ENCODE data around the gene BACE2.
"Not testable (repeated sequence)": the region's sequence is repeated elsewhere in the genome, so short reads cannot be mapped to it uniquely, and the experiment has no call there.

Gene BACE2

DNA sequence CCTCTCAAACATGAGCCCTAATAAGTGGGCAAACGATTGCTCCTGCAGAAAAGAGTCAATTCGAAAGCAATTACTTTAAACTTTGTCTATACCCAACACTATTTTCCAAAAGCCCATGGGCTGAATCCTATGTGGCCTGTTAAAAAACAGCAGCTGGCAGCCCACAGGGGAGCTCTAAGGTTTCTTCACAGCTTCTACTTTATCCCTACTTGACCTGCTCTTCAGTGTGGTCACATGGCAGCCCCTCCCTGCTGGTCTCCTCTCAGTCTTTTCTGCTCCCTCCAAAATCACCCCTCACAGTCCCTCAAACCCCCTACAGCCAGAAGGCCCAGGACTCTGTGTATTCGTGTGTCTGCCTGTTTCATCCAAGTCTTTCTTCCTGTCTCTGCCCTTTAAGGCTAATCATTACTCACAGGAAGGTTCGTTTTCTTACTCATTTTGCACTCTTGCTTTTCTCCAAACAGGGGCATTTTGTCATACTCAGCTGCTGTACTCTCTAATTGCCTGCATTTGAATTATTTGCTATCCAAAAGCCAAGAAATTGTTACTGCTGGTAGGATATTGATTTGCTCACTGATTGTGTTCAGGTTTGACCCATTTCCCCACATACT, 86.2 kb downstream of the BACE2 start:
- H3K79me2 ChIP-seq (ENCODE audit: insufficient read depth, low read length): no peaks in the 10 kb centered on the region
- no peaks in the 10 kb centered on the region for H3K36me3 ChIP-seq (ENCODE audit: low read length)
- H3K27ac ChIP-seq (ENCODE audit: low read depth, low read length): no peak overlapping the region
- H3K27me3 ChIP-seq (ENCODE audit: low read length): no peaks in the 10 kb centered on the region
- H3K4me2 ChIP-seq (ENCODE audit: low read depth, low read length, poor library complexity, severe bottlenecking): no peak overlapping the region
- no peaks in the 10 kb centered on the region for H4K20me1 ChIP-seq (ENCODE audit: low read depth, low read length)
- no peak overlapping the region for H2AFZ ChIP-seq (ENCODE audit: low read depth, low read length, severe bottlenecking)
- H3K4me3 ChIP-seq (ENCODE audit: insufficient read depth, low read length, poor library complexity, severe bottlenecking): no peak overlapping the region
- H3F3A ChIP-seq (ENCODE audit: insufficient read depth): no peaks in the 10 kb centered on the region
- H3K9ac ChIP-seq (ENCODE audit: low read length): no peak overlapping the region
- no peaks in the 10 kb centered on the region for H3K9me2 ChIP-seq (replicated peaks; ENCODE audit: insufficient read depth, low read length)
- TF ChIP-seq EZH2phosphoT487 (conservative IDR thresholded peaks at IDR 0.05; ENCODE audit: low read length): no peak
- TF ChIP-seq, protein P1, sequence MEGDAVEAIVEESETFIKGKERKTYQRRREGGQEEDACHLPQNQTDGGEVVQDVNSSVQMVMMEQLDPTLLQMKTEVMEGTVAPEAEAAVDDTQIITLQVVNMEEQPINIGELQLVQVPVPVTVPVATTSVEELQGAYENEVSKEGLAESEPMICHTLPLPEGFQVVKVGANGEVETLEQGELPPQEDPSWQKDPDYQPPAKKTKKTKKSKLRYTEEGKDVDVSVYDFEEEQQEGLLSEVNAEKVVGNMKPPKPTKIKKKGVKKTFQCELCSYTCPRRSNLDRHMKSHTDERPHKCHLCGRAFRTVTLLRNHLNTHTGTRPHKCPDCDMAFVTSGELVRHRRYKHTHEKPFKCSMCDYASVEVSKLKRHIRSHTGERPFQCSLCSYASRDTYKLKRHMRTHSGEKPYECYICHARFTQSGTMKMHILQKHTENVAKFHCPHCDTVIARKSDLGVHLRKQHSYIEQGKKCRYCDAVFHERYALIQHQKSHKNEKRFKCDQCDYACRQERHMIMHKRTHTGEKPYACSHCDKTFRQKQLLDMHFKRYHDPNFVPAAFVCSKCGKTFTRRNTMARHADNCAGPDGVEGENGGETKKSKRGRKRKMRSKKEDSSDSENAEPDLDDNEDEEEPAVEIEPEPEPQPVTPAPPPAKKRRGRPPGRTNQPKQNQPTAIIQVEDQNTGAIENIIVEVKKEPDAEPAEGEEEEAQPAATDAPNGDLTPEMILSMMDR (IDR thresholded peaks at IDR 0.05; ENCODE audit: insufficient read depth, low read length, poor library complexity, severe bottlenecking): no peak
- no peaks in the 10 kb centered on the region for H3K9me3 ChIP-seq (ENCODE audit: insufficient read depth, low read length)

DNA sequence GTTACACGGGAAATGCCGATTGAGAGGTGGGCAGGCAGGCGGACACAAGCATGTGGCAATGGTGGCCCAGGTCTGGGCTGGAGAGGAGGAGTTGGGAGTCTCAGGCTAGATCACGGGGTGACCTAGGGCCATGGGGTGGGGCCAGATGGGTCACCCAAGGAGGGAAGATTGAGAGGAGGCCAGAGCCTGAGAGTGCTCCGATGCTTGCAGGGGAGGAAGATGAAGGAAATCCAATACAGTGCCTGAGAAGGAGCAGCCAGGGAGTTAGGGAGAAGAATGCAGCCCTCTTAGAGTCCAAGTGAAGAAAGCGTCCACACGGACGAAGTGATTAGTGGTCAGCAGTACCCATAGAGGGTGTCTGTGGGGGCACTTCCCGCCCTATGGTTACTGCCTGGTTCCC, 87.2 kb downstream of the BACE2 start:
- Histone ChIP-seq H3K9ac (ENCODE audit: low read length) (no peak overlapping the region), H3K4me3 (ENCODE audit: insufficient read depth, low read length, poor library complexity, severe bottlenecking) (no peak overlapping the region), H3K36me3 (ENCODE audit: low read length) (no peaks in the 10 kb centered on the region), H3K27ac (ENCODE audit: low read depth, low read length) (no peak overlapping the region), H4K20me1 (ENCODE audit: low read depth, low read length) (no peaks in the 10 kb centered on the region), H2AFZ (ENCODE audit: low read depth, low read length, severe bottlenecking) (no peak overlapping the region), H3K9me2 (replicated peaks; ENCODE audit: insufficient read depth, low read length) (no peaks in the 10 kb centered on the region), H3K4me2 (ENCODE audit: low read depth, low read length, poor library complexity, severe bottlenecking) (no peak overlapping the region), H3K9me3 (ENCODE audit: insufficient read depth, low read length) (no peaks in the 10 kb centered on the region), H3F3A (ENCODE audit: insufficient read depth) (no peaks in the 10 kb centered on the region), H3K27me3 (ENCODE audit: low read length) (no peaks in the 10 kb centered on the region), H3K79me2 (ENCODE audit: insufficient read depth, low read length) (no peaks in the 10 kb centered on the region)
- TF ChIP-seq, protein P1 (IDR thresholded peaks at IDR 0.05; ENCODE audit: insufficient read depth, low read length, poor library complexity, severe bottlenecking): no peak
- no peak for TF ChIP-seq EZH2phosphoT487 (conservative IDR thresholded peaks at IDR 0.05; ENCODE audit: low read length)

DNA sequence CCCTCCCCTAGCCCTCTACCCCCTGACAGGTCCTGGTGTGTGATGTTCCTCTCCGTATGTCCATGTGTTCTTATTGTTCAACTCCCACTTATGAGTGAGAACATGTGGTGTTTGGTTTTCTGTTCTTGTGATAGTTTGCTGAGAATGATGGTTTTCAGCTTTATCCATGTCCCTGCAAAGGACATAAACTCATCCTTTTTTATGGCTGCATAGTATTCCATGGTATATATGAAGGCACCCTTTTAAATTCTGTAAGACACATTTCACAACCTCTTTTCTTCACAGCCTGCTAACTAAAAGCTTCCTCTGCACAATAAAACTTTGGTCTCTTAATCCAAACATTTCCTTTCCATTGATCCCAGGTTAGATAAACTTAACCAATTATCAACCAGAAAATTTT, 88.3 kb downstream of the BACE2 start:
- not testable (repeated sequence) for H3K27me3 ChIP-seq (ENCODE audit: low read length); H3K9me2 ChIP-seq (replicated peaks; ENCODE audit: insufficient read depth, low read length); H2AFZ ChIP-seq (ENCODE audit: low read depth, low read length, severe bottlenecking); H3K9ac ChIP-seq (ENCODE audit: low read length); H3F3A ChIP-seq (ENCODE audit: insufficient read depth); H3K9me3 ChIP-seq (ENCODE audit: insufficient read depth, low read length); H4K20me1 ChIP-seq (ENCODE audit: low read depth, low read length); H3K4me2 ChIP-seq (ENCODE audit: low read depth, low read length, poor library complexity, severe bottlenecking); H3K79me2 ChIP-seq (ENCODE audit: insufficient read depth, low read length); H3K4me3 ChIP-seq (ENCODE audit: insufficient read depth, low read length, poor library complexity, severe bottlenecking); H3K36me3 ChIP-seq (ENCODE audit: low read length); H3K27ac ChIP-seq (ENCODE audit: low read depth, low read length)

DNA sequence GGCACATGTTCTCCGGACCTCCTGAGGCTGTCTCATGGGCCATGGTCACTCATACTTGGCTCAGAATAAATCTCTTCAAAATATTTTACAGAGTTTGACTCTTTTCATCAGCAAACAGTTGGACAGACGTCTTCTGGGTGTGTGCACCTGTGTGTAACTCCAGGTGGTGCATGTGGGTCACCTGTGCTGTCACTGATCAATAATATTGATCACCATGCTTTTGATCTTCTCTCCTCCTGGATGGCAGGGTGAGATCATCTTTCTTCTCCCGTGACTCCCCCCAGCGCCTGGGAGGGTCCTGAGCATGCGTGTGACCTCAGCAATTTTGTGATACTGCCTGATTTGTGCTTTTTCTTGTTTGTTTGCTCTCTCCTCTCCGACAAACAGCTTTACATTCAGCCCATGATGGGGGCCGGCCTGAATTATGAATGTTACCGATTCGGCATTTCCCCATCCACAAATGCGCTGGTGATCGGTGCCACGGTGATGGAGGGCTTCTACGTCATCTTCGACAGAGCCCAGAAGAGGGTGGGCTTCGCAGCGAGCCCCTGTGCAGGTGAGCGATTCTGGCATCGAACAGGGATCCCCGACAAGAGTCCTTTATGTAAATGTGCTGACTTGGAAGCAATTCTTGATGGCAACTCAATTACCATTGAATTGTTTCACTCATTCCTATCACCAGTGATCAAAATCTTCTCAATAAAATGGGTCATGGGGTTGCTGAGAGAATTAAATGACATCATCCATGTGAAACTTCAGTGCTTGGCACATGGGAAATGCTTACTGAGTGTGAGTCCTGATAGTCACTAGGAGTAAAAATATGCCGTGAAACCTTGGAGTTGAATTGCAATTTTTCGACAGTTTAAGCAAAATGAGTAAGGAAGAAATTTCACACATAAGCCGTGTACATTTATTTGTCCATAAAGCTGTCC, 89.1 kb downstream of the BACE2 start:
- no peak overlapping the region for H3K4me2 ChIP-seq (ENCODE audit: low read depth, low read length, poor library complexity, severe bottlenecking)

More for the DNA sequence above, 89.1 kb downstream of the BACE2 start:
- H3K4me3 ChIP-seq (ENCODE audit: insufficient read depth, low read length, poor library complexity, severe bottlenecking): no peak overlapping the region
- H3K36me3 ChIP-seq (ENCODE audit: low read length): no peaks in the 10 kb centered on the region
- H3K79me2 ChIP-seq (ENCODE audit: insufficient read depth, low read length): no peaks in the 10 kb centered on the region
- no peaks in the 10 kb centered on the region for H3K9me2 ChIP-seq (replicated peaks; ENCODE audit: insufficient read depth, low read length)
- H4K20me1 ChIP-seq (ENCODE audit: low read depth, low read length): no peaks in the 10 kb centered on the region
- TF ChIP-seq, protein P1 (IDR thresholded peaks at IDR 0.05; ENCODE audit: insufficient read depth, low read length, poor library complexity, severe bottlenecking): no peak
- no peak for TF ChIP-seq EZH2phosphoT487 (conservative IDR thresholded peaks at IDR 0.05; ENCODE audit: low read length)
- no peaks in the 10 kb centered on the region for H3K27me3 ChIP-seq (ENCODE audit: low read length)
- no peaks in the 10 kb centered on the region for H3F3A ChIP-seq (ENCODE audit: insufficient read depth)
- no peaks in the 10 kb centered on the region for H3K9me3 ChIP-seq (ENCODE audit: insufficient read depth, low read length)
- no peak overlapping the region for H2AFZ ChIP-seq (ENCODE audit: low read depth, low read length, severe bottlenecking)
- H3K27ac ChIP-seq (ENCODE audit: low read depth, low read length): no peak overlapping the region
- no peak overlapping the region for H3K9ac ChIP-seq (ENCODE audit: low read length)
